Hepatocyte (in vitro differentiated cells): ENCODE measurements around the gene SPDEF. TPM values are rescaled to one million over a fixed set of nuclear protein-coding genes. Genes with fewer than 3 reads are reported as not detected.

Experiments used
- DNase-seq: peaks from one replicate; pipeline ENCODE4 v3.0.0-alpha.2; 2016; ENCODE audit warnings: low spot score
- H2AFZ ChIP-seq: fragments of 200-600 bp; sonication (generic); 2 replicates; pipeline ENCODE4 v1.6.0; 2016; ENCODE audit warnings: antibody characterized with exemption, mild to moderate bottlenecking
- H3K27ac ChIP-seq: fragments of 200-600 bp; sonication (generic); 2 replicates; pipeline ENCODE4 v1.5.1; 2016; ENCODE audit warnings: mild to moderate bottlenecking
- H3K27me3 ChIP-seq: fragments of 200-600 bp; sonication (generic); 2 replicates; pipeline ENCODE4 v1.6.1; 2016
- H3K36me3 ChIP-seq: fragments of 200-600 bp; sonication (generic); replicated peaks from 2 replicates; pipeline ENCODE4 v1.5.1; 2016; ENCODE audit warnings: low read depth; ENCODE audit not compliant: insufficient read depth
- H3K4me1 ChIP-seq: fragments of 200-600 bp; sonication (generic); 2 replicates; pipeline ENCODE4 v1.5.1; 2016; ENCODE audit warnings: mild to moderate bottlenecking, moderate library complexity; ENCODE audit not compliant: insufficient read depth
- H3K4me2 ChIP-seq: fragments of 200-600 bp; sonication (generic); 2 replicates; pipeline ENCODE4 v1.6.0; 2016
- H3K4me3 ChIP-seq: fragments of 200-600 bp; sonication (generic); 2 replicates; pipeline ENCODE4 v1.5.1; 2016; ENCODE audit warnings: mild to moderate bottlenecking
- H3K79me2 ChIP-seq: fragments of 200-600 bp; sonication (generic); 2 replicates; pipeline ENCODE4 v1.6.0; 2017; ENCODE audit warnings: mild to moderate bottlenecking
- H3K9me2 ChIP-seq: fragments of 200-600 bp; sonication (generic); replicated peaks from 2 replicates; pipeline ENCODE4 v1.6.0; 2017; ENCODE audit warnings: mild to moderate bottlenecking; ENCODE audit not compliant: insufficient read depth
- H3K9me3 ChIP-seq: fragments of 200-600 bp; sonication (generic); 2 replicates; pipeline ENCODE4 v1.5.1; 2016; ENCODE audit warnings: low read depth, mild to moderate bottlenecking
- H4K20me1 ChIP-seq: fragments of 200-600 bp; sonication (generic); 2 replicates; pipeline ENCODE4 v1.6.0; 2016; ENCODE audit warnings: mild to moderate bottlenecking; ENCODE audit not compliant: insufficient read depth, poor library complexity, severe bottlenecking
- EZH2 ChIP-seq: fragments of 200-600 bp; sonication (generic); IDR thresholded peaks from 2 replicates; pipeline ENCODE4 v1.6.1; 2016; ENCODE audit warnings: antibody characterized with exemption, mild to moderate bottlenecking, borderline replicate concordance
- EZH2phosphoT487 ChIP-seq: fragments of 200-600 bp; sonication (generic); IDR thresholded peaks from one replicate; pipeline ENCODE4 v1.6.1; 2018; ENCODE audit warnings: antibody characterized with exemption, mild to moderate bottlenecking, low read depth, moderate library complexity; ENCODE audit not compliant: unreplicated experiment, severe bottlenecking
- WGBS: methylation state at CpG from one replicate; pipeline ENCODE4 v1.1.6; 2016; ENCODE audit warnings: low lambda C conversion rate; ENCODE audit errors: missing lambda C conversion rate; 5-methylcytosine and 5-hydroxymethylcytosine counted together
- polyA plus RNA-seq: library from polyadenylated mRNA; unstranded; fragments of >200 nt; fragmentation: Nextera tagmentation; extraction: Ambion mirVana; gene quantifications from 2 replicates; pipeline ENCODE4 v1.2.1, GENCODE V29; 2016
- total RNA-seq: library from RNA; depleted of rRNA; stranded (reverse); fragments of >200 nt; gene quantifications from 2 replicates; pipeline ENCODE4 v1.2.3, GENCODE V29; 2014
- TF ChIP-seq, protein P1 (sequence below): fragments of 200-600 bp; sonication (generic); IDR thresholded peaks from 2 replicates; pipeline ENCODE4 v1.5.1; 2016; ENCODE audit warnings: antibody characterized with exemption, mild to moderate bottlenecking; ENCODE audit not compliant: poor library complexity

Gene SPDEF
- total and polyA plus RNA-seq, 2 experiments from 2014 or later = 0.80 to 1.5 TPM

DNA sequence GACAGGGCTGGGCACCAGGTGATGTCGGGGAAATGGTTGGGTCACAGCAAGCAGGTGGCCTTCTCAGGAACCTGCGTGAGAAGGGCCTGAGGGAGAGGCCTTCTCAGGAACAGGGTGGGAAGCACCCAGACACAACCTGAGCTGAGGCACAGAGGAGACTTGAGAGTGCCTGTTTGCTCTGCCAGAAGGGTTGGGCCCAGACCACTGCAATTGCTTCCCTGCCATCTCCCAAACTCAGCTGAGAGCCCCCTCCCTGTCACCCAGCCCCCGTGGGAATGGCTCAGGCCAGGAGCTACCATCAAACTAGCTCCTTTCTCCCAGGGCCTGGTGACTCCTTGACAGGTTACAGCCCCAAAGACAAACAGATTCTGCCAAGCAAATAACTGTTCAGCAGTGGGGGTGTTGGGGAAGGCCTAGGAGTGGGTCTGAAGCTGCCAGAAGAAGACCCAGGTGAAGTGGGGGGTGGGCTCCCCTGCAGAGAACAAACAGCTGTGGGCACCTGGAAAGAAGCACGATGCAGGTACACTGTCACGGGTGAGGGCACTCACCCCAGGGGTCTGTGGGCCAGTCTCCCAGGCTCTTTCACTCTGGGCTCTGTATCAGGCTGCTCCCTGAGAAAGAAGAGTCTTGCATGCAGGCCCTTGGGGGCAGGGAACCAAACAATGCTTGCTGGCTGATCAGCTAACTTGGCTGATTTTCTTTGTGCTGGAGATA, 30.4 kb upstream of the SPDEF start:
- TF ChIP-seq, protein P1, sequence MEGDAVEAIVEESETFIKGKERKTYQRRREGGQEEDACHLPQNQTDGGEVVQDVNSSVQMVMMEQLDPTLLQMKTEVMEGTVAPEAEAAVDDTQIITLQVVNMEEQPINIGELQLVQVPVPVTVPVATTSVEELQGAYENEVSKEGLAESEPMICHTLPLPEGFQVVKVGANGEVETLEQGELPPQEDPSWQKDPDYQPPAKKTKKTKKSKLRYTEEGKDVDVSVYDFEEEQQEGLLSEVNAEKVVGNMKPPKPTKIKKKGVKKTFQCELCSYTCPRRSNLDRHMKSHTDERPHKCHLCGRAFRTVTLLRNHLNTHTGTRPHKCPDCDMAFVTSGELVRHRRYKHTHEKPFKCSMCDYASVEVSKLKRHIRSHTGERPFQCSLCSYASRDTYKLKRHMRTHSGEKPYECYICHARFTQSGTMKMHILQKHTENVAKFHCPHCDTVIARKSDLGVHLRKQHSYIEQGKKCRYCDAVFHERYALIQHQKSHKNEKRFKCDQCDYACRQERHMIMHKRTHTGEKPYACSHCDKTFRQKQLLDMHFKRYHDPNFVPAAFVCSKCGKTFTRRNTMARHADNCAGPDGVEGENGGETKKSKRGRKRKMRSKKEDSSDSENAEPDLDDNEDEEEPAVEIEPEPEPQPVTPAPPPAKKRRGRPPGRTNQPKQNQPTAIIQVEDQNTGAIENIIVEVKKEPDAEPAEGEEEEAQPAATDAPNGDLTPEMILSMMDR = no peak
- no peak for TF ChIP-seq EZH2phosphoT487
- TF ChIP-seq EZH2 = no peak
- no peaks in the 10 kb centered on the region for H3K9me2 ChIP-seq
- peaks cover 11% of the 10 kb centered on the region for H4K20me1 ChIP-seq
- 80% methylated on average over 5 of the region's 5 CpGs for WGBS
- DNase-seq = no peak
- H3K4me2 ChIP-seq = no peak overlapping the region
- no peak overlapping the region for H3K27ac ChIP-seq
- no peaks in the 10 kb centered on the region for H3K27me3 ChIP-seq
- H3K79me2 ChIP-seq = peaks cover 19% of the 10 kb centered on the region
- no peaks in the 10 kb centered on the region for H3K9me3 ChIP-seq
- no peaks in the 10 kb centered on the region for H3K4me1 ChIP-seq
- no peak overlapping the region for H3K4me3 ChIP-seq
- H2AFZ ChIP-seq = no peak overlapping the region
- no peaks in the 10 kb centered on the region for H3K36me3 ChIP-seq

GRCh38 chr6:34585512-34586061, 29.5 kb upstream of the SPDEF start:
- no peak overlapping the region for H3K27ac ChIP-seq
- H3K9me2 ChIP-seq = no peaks in the 10 kb centered on the region
- WGBS = 86% methylated on average over 4 of the region's 4 CpGs
- H3K4me3 ChIP-seq = no peak overlapping the region
- H3K79me2 ChIP-seq = peaks cover 10% of the 10 kb centered on the region
- H3K4me1 ChIP-seq = no peaks in the 10 kb centered on the region
- TF ChIP-seq EZH2 (no peak), EZH2phosphoT487 (no peak)
- TF ChIP-seq, protein P1 = no peak
- H3K27me3 ChIP-seq = no peaks in the 10 kb centered on the region
- no peaks in the 10 kb centered on the region for H3K36me3 ChIP-seq
- no peak overlapping the region for H3K4me2 ChIP-seq
- no peak overlapping the region for H2AFZ ChIP-seq
- H3K9me3 ChIP-seq = no peaks in the 10 kb centered on the region
- peaks cover 3% of the 10 kb centered on the region for H4K20me1 ChIP-seq
- DNase-seq = no peak

DNA sequence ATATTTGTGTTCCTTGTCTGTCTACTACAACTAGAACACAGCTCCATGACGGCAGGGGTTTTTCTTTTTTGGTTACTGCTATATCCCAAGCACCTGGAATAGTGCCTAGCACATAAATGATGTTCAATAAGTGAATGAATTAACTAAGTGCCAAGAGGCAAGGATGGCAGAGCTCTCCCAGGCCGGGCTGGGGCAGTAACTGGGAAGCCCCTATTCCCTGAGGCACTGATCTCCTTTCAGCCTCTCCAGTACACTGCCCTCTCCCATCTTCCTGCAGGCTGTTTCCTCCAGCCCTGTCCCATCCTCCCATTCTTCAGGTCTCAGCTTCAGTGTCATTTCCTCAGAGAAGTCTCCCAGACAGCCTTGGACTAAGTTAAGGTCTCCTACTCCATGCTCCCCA, 29.0 kb upstream of the SPDEF start:
- TF ChIP-seq EZH2phosphoT487 = no peak
- TF ChIP-seq, protein P1 = no peak
- TF ChIP-seq EZH2 = no peak
- DNase-seq = no peak
- Histone ChIP-seq H3K9me3 (no peaks in the 10 kb centered on the region), H2AFZ (no peak overlapping the region), H4K20me1 (no peaks in the 10 kb centered on the region), H3K9me2 (no peaks in the 10 kb centered on the region), H3K27me3 (no peaks in the 10 kb centered on the region), H3K4me2 (no peak overlapping the region), H3K27ac (no peak overlapping the region), H3K4me3 (no peak overlapping the region), H3K79me2 (peaks cover 6% of the 10 kb centered on the region), H3K4me1 (no peaks in the 10 kb centered on the region), H3K36me3 (no peaks in the 10 kb centered on the region)
- 88% methylated on average over 2 of the region's 2 CpGs for WGBS
